Measurements from ENCODE around the gene PLCB1.
"Not testable (repeated sequence)": the region's sequence is repeated elsewhere in the genome, so short reads cannot be mapped to it uniquely, and the experiment has no call there.

PLCB1 gene

DNA sequence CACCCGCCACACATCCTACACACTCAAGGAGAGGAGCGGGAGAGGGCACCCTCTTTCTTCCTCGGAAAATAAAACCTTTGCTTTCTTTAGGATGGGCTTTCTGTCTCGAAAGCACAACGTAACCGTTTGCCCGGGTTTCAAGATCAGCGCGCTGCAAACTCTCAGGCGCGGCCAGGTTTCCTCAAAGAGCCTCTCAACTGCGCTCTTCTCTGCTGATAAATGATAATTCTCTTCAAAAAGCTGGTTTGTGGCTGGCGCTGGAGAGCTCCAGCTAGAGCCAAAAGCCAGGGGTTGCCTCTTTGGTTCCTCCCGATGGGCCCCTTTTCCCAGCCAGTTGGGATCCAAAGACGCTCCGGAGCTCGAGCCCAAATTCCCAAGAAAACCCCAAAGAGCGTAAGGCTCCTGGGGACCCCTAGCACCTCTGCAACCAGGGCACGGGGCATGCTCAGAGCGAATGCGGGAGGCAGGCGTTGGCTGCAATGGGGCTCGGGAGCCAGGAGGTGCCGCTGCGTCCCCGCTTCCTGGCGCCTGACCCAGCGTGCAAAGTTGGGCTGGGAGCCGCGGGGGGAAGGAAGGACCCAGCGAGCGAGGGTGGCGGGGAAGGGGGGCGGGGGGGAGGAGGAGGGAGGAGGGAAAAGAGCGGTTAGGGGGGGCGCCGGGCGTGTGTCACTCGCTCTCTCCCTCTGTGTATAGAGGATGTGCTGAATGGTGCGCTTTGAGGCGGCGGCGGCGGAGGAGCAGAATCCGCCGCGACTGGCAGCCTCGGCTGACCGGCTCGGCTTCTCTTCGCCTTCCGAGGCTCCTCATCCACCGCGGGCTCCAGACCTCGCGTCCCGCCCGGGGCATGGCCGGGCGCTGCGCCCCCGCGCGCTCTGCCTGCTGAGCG, at the start of gene PLCB1:
PLCB1 (plus strand) TSS at position 669 of the 886 bp plus-strand sequence. CDS start 386 bp downstream, outside the sequence.
- peaks cover 22% of the 10 kb centered on the region for H3K4me1 ChIP-seq (ENCODE audit: insufficient read depth, low read length)
- peak within 1 kb of the TSS; percentile 83 for H3K9ac ChIP-seq (ENCODE audit: low read depth, low read length)
- no peaks in the 10 kb centered on the region for H3K9me3 ChIP-seq (ENCODE audit: control insufficient read depth, insufficient read depth, low read length)
- H3K36me3 ChIP-seq (ENCODE audit: insufficient read depth, low read length): no peaks in the 10 kb centered on the region

DNA sequence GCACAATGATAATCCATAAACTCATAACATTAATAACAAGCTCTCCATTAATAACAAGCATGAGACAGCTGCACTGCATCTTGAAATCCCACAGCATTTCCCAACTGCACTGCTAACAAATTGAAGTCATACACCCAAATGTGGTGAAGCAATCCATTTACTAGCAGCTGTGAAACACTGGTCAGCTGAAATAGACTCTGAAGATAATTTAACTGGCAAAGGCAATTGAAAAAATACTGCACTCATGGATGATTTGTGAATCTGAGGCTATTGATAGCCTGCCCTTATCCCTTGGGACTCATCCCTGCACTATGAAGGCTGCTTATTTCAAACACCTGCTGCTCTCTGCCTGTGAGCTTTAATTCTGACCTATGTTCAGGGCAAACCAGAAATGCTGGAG, 49.1 kb upstream of the PLCB1 start:
- Histone ChIP-seq H3K9ac (ENCODE audit: low read depth, low read length) (no peak overlapping the region), H3K4me1 (ENCODE audit: insufficient read depth, low read length) (no peaks in the 10 kb centered on the region), H3K9me3 (ENCODE audit: control insufficient read depth, insufficient read depth, low read length) (no peaks in the 10 kb centered on the region), H3K36me3 (ENCODE audit: insufficient read depth, low read length) (no peaks in the 10 kb centered on the region)

GRCh38 chr20:8089668-8090067, 42.4 kb upstream of the PLCB1 start:
- H3K9ac ChIP-seq (ENCODE audit: low read depth, low read length): no peak overlapping the region
- H3K9me3 ChIP-seq (ENCODE audit: control insufficient read depth, insufficient read depth, low read length): no peaks in the 10 kb centered on the region
- peaks cover 3% of the 10 kb centered on the region; the same call in 1 of the 2 replicates for H3K4me1 ChIP-seq (ENCODE audit: insufficient read depth, low read length)
- H3K36me3 ChIP-seq (ENCODE audit: insufficient read depth, low read length): no peaks in the 10 kb centered on the region

DNA sequence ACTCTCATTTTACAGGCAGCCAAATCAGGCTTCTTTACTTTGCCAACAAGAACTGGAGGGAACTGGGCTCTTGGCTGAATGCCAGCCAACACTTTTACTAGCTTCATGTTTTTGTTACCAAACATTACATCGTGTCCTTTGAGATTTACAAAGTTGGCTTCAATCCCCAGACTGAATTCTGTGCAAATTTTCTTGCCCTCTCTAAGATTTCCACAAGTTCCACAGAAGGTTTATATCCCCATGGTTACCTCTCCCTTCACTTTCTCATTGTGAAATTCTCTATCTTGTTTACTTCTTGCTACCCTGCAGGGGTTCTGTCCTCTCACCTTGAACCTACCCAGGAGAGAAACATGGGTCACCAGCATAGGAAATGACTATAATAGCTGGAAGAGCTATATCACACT, 37.6 kb upstream of the PLCB1 start:
- H3K36me3 ChIP-seq (ENCODE audit: insufficient read depth, low read length): no peaks in the 10 kb centered on the region
- H3K9ac ChIP-seq (ENCODE audit: low read depth, low read length): no peak overlapping the region
- no peaks in the 10 kb centered on the region for H3K9me3 ChIP-seq (ENCODE audit: control insufficient read depth, insufficient read depth, low read length)
- peaks cover 3% of the 10 kb centered on the region; the same call in 1 of the 2 replicates for H3K4me1 ChIP-seq (ENCODE audit: insufficient read depth, low read length)

- H3K4me1 ChIP-seq (ENCODE audit: insufficient read depth, low read length): peaks cover under 1% of the 10 kb centered on the region; the same call in 1 of the 2 replicates
- H3K9ac ChIP-seq (ENCODE audit: low read depth, low read length): no peak overlapping the region
- no peaks in the 10 kb centered on the region for H3K36me3 ChIP-seq (ENCODE audit: insufficient read depth, low read length)
- no peaks in the 10 kb centered on the region for H3K9me3 ChIP-seq (ENCODE audit: control insufficient read depth, insufficient read depth, low read length)
Observed at GRCh38 chr20:8094850-8095249, 37.2 kb upstream of the PLCB1 start.

- no peaks in the 10 kb centered on the region for H3K4me1 ChIP-seq (ENCODE audit: insufficient read depth, low read length)
- H3K9ac ChIP-seq (ENCODE audit: low read depth, low read length): no peak overlapping the region
- no peaks in the 10 kb centered on the region for H3K9me3 ChIP-seq (ENCODE audit: control insufficient read depth, insufficient read depth, low read length)
- no peaks in the 10 kb centered on the region for H3K36me3 ChIP-seq (ENCODE audit: insufficient read depth, low read length)
Observed at GRCh38 chr20:8095648-8096572, 36.2 kb upstream of the PLCB1 start.

GRCh38 chr20:8097307-8097706, 34.8 kb upstream of the PLCB1 start:
- no peak overlapping the region for H3K9ac ChIP-seq (ENCODE audit: low read depth, low read length)
- H3K9me3 ChIP-seq (ENCODE audit: control insufficient read depth, insufficient read depth, low read length): no peaks in the 10 kb centered on the region
- no peaks in the 10 kb centered on the region for H3K36me3 ChIP-seq (ENCODE audit: insufficient read depth, low read length)
- H3K4me1 ChIP-seq (ENCODE audit: insufficient read depth, low read length): no peaks in the 10 kb centered on the region

- no peaks in the 10 kb centered on the region for H3K4me1 ChIP-seq (ENCODE audit: insufficient read depth, low read length)
- no peak overlapping the region for H3K9ac ChIP-seq (ENCODE audit: low read depth, low read length)
- peaks cover 7% of the 10 kb centered on the region for H3K9me3 ChIP-seq (ENCODE audit: control insufficient read depth, insufficient read depth, low read length)
- H3K36me3 ChIP-seq (ENCODE audit: insufficient read depth, low read length): no peaks in the 10 kb centered on the region
Observed at GRCh38 chr20:8104252-8104651, 27.8 kb upstream of the PLCB1 start.

GRCh38 chr20:8114612-8115011, 17.5 kb upstream of the PLCB1 start:
- not testable (repeated sequence) for H3K4me1 ChIP-seq (ENCODE audit: insufficient read depth, low read length); H3K9me3 ChIP-seq (ENCODE audit: control insufficient read depth, insufficient read depth, low read length); H3K36me3 ChIP-seq (ENCODE audit: insufficient read depth, low read length)
- peak overlapping the region; percentile 62 for H3K9ac ChIP-seq (ENCODE audit: low read depth, low read length)

GRCh38 chr20:8115436-8115835, 16.6 kb upstream of the PLCB1 start:
- H3K36me3 ChIP-seq (ENCODE audit: insufficient read depth, low read length): no peaks in the 10 kb centered on the region
- H3K9me3 ChIP-seq (ENCODE audit: control insufficient read depth, insufficient read depth, low read length): no peaks in the 10 kb centered on the region
- H3K9ac ChIP-seq (ENCODE audit: low read depth, low read length): no peak overlapping the region
- H3K4me1 ChIP-seq (ENCODE audit: insufficient read depth, low read length): peaks cover 6% of the 10 kb centered on the region; the same call in 1 of the 2 replicates

- Histone ChIP-seq H3K9me3 (ENCODE audit: control insufficient read depth, insufficient read depth, low read length) (no peaks in the 10 kb centered on the region), H3K36me3 (ENCODE audit: insufficient read depth, low read length) (no peaks in the 10 kb centered on the region), H3K4me1 (ENCODE audit: insufficient read depth, low read length) (peaks cover 6% of the 10 kb centered on the region; the same call in 1 of the 2 replicates), H3K9ac (ENCODE audit: low read depth, low read length) (no peak overlapping the region)
Observed at GRCh38 chr20:8116067-8116811, 15.8 kb upstream of the PLCB1 start.

DNA sequence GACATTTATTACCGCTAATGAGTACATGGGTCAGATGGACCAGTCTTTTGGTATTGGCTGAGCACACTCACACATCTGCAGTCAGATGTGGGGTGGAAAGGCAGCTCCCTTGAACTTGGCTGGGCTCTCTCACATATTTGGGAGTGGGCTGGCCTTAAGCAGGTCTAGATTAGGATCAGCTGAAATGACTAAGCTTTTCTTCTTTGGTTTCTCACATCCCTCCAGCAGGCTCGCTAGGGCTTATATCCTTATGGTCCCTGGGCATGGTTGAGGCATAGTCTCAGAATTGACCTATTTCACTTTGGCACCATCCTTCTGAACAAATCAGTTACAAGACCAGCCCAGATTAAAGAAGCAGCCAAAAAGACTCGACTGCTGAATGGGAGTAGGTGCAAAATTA, 14.4 kb upstream of the PLCB1 start:
- H3K9me3 ChIP-seq (ENCODE audit: control insufficient read depth, insufficient read depth, low read length): no peaks in the 10 kb centered on the region
- no peak overlapping the region for H3K9ac ChIP-seq (ENCODE audit: low read depth, low read length)
- peaks cover 6% of the 10 kb centered on the region; the same call in 1 of the 2 replicates for H3K4me1 ChIP-seq (ENCODE audit: insufficient read depth, low read length)
- H3K36me3 ChIP-seq (ENCODE audit: insufficient read depth, low read length): no peaks in the 10 kb centered on the region

DNA sequence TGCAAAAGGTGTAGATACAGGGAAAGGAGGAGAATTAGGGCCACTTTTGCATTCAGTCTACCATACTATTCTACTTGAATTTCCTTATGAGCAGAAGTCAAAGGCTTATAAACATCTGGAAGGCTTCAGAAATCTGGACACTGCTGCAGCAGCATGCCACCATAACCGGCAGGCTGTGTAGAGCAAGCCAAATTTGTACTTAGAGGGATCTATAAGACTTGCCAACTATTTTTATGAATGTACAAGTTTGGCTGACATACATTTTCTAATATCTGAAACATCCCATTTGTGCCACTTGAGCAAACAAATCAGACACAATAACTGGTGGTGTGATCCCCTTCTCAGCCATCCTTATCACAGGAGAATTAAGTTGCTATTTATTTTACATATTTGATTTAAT, 14.0 kb upstream of the PLCB1 start:
- no peak overlapping the region for H3K9ac ChIP-seq (ENCODE audit: low read depth, low read length)
- H3K4me1 ChIP-seq (ENCODE audit: insufficient read depth, low read length): peaks cover 6% of the 10 kb centered on the region; the same call in 1 of the 2 replicates
- no peaks in the 10 kb centered on the region for H3K9me3 ChIP-seq (ENCODE audit: control insufficient read depth, insufficient read depth, low read length)
- H3K36me3 ChIP-seq (ENCODE audit: insufficient read depth, low read length): no peaks in the 10 kb centered on the region

- no peaks in the 10 kb centered on the region for H3K9me3 ChIP-seq (ENCODE audit: control insufficient read depth, insufficient read depth, low read length)
- H3K9ac ChIP-seq (ENCODE audit: low read depth, low read length): no peak overlapping the region
- H3K4me1 ChIP-seq (ENCODE audit: insufficient read depth, low read length): peaks cover 6% of the 10 kb centered on the region; the same call in 1 of the 2 replicates
- no peaks in the 10 kb centered on the region for H3K36me3 ChIP-seq (ENCODE audit: insufficient read depth, low read length)
Observed at GRCh38 chr20:8118760-8119159, 13.3 kb upstream of the PLCB1 start.

Measured in ES-I3 (cell line).